HCT116 (cell line): Measurements from ENCODE around the gene ANKLE1. TPM values are rescaled to one million over a fixed set of nuclear protein-coding genes. Genes with fewer than 3 reads are reported as not detected.

Experiments
- ATAC-seq: fragments of 200-7000 bp; cut with Tn5 transposase; 2 replicates; pipeline ENCODE4 v1.9.1; 2020; ENCODE audit warnings: mild to moderate bottlenecking, moderate library complexity
- BruUV-seq: library from RNA; stranded (reverse); fragments of 400-500 nt; replicated peaks from 2 replicates; lab custom pipeline; 2021; lab: Mats Ljungman, UMichigan
- CTCF ChIA-PET: fragments of 300-600 bp; sonication (Branson Sonifier 250); formaldehyde crosslinking; loops from one replicate; lab custom pipeline; 2021; ENCODE audit warnings: antibody characterized with exemption; lab: Charles Lee
- POLR2A ChIA-PET: fragments of 300-600, 350-600 bp; sonication (Branson Sonifier 250); formaldehyde crosslinking; loops from one replicate; lab custom pipeline; 2021; ENCODE audit warnings: antibody characterized with exemption; lab: Charles Lee
- RAD21 ChIA-PET, 2 experiments: fragments of 300-600 bp; sonication (Branson Sonifier 250); formaldehyde crosslinking; loops; one replicate each; lab custom pipeline; 2023; ENCODE audit warnings: low total read pairs in 2 of 2; ENCODE audit not compliant: uncharacterized antibody in 2 of 2, unreplicated experiment in 2 of 2, low non-redundant PET in 1 of 2; lab: Charles Lee
- DNase-seq: peaks from one replicate; pipeline ENCODE4 v3.0.0-alpha.2; 2010; ENCODE audit warnings: low read depth, low spot score
- H2AFZ ChIP-seq: fragments of 200-600 bp; shearing (Covaris generic), sonication (generic); 2 replicates; pipeline ENCODE4 v1.6.1; 2017; ENCODE audit warnings: low read depth, mixed run types, mixed read lengths, antibody characterized with exemption, low read length; ENCODE audit not compliant: poor library complexity, severe bottlenecking
- H3K27ac ChIP-seq: 2 replicates; pipeline ENCODE4 v1.5.1; 2012; ENCODE audit warnings: low read depth, low read length
- H3K27me3 ChIP-seq: fragments of 200-600 bp; sonication (generic); 2 replicates; pipeline ENCODE4 v1.6.1; 2016; ENCODE audit warnings: mixed run types, low read length, mixed read lengths; ENCODE audit not compliant: insufficient read depth
- H3K36me3 ChIP-seq, 2 experiments: fragments of 200-500 bp in 1 of 2; fragments of 200-600 bp in 1 of 2; sonication (Bioruptor generic) in 1 of 2; sonication (generic) in 1 of 2; 2 replicates each; pipeline versions ENCODE4 v1.5.1 to v1.6.1; 2014 to 2016; ENCODE audit warnings: low read length in 2 of 2, inconsistent platforms in 1 of 2, mixed read lengths in 1 of 2, mixed run types in 1 of 2; ENCODE audit not compliant: insufficient read depth in 2 of 2, control insufficient read depth in 1 of 2
- H3K4me1 ChIP-seq, 2 experiments: fragments of 200-600 bp in 1 of 2; sonication (generic) in 1 of 2; 2 replicates each; pipeline versions ENCODE4 v1.5.1 to v1.6.1; 2012 to 2017; ENCODE audit warnings: low read length in 2 of 2, inconsistent platforms in 1 of 2, mild to moderate bottlenecking in 1 of 2, mixed read lengths in 1 of 2, mixed run types in 1 of 2, moderate library complexity in 1 of 2; ENCODE audit not compliant: insufficient read depth in 2 of 2, control insufficient read depth in 1 of 2
- H3K4me2 ChIP-seq: fragments of 200-600 bp; sonication (generic); 2 replicates; pipeline ENCODE4 v1.6.1; 2017; ENCODE audit warnings: mixed run types, low read length, mixed read lengths
- H3K4me3 ChIP-seq, 2 experiments: fragments of 200-600 bp in 1 of 2; sonication (generic) in 1 of 2; replicated peaks in 1 of 2; 2 replicates each; pipeline ENCODE4 v1.5.1; 2011 to 2016; ENCODE audit warnings: low read length in 2 of 2, control low read depth in 1 of 2, low read depth in 1 of 2, mild to moderate bottlenecking in 1 of 2, mixed read lengths in 1 of 2, mixed run types in 1 of 2
- H3K79me2 ChIP-seq: fragments of 200-600 bp; sonication (generic); 2 replicates; pipeline ENCODE4 v1.6.1; 2017; ENCODE audit warnings: mild to moderate bottlenecking, mixed run types, low read length, moderate library complexity, mixed read lengths; ENCODE audit not compliant: insufficient read depth
- H3K9ac ChIP-seq: fragments of 200-600 bp; sonication (generic); 2 replicates; pipeline ENCODE4 v1.6.1; 2016; ENCODE audit warnings: low read length, mixed read lengths
- H3K9me2 ChIP-seq: fragments of 200-600 bp; sonication (generic), shearing (Covaris generic); 2 replicates; pipeline ENCODE4 v1.6.1; 2017; ENCODE audit warnings: mixed run types, mild to moderate bottlenecking, moderate library complexity; ENCODE audit not compliant: insufficient read depth
- H3K9me3 ChIP-seq, 2 experiments: fragments of 200-500 bp in 1 of 2; fragments of 200-600 bp in 1 of 2; sonication (Bioruptor generic) in 1 of 2; sonication (generic) in 1 of 2; 2 replicates each; pipeline ENCODE4 v1.6.1; 2014 to 2017; ENCODE audit warnings: low read length in 2 of 2, mixed read lengths in 2 of 2, inconsistent platforms in 1 of 2, low read depth in 1 of 2, mild to moderate bottlenecking in 1 of 2, mixed run types in 1 of 2, moderate library complexity in 1 of 2; ENCODE audit not compliant: control insufficient read depth in 1 of 2, insufficient read depth in 1 of 2
- H4K20me1 ChIP-seq: fragments of 200-600 bp; sonication (generic), shearing (Covaris generic); 2 replicates; pipeline ENCODE4 v1.6.1; 2017; ENCODE audit warnings: mixed run types, mild to moderate bottlenecking, moderate library complexity; ENCODE audit not compliant: insufficient read depth
- FOSL1 ChIP-seq: IDR thresholded peaks from 2 replicates; pipeline ENCODE4 v1.6.1; 2012; ENCODE audit warnings: low read depth
- JUND ChIP-seq: IDR thresholded peaks from 2 replicates; pipeline ENCODE4 v1.6.1; 2012
- SP1 ChIP-seq: IDR thresholded peaks from 2 replicates; pipeline ENCODE4 v1.6.1; 2012; ENCODE audit warnings: low read depth
- SRF ChIP-seq: IDR thresholded peaks from 2 replicates; pipeline ENCODE4 v1.6.1; 2012; ENCODE audit warnings: low read depth
- intact Hi-C: fragments of 100-400 bp; cut with micrococcal nuclease; formaldehyde crosslinking; loops from 2 replicates; pipeline ENCODE4 v1.10.0; 2022
- total RNA-seq: library from RNA; stranded (reverse); gene quantifications from one replicate; pipeline ENCODE4 v1.2.1, GENCODE V29; 2021; ENCODE audit not compliant: unreplicated experiment
- TF ChIP-seq, protein P1 (sequence below): IDR thresholded peaks from 2 replicates; pipeline ENCODE4 v1.6.1; 2012; ENCODE audit warnings: low read depth
- TF ChIP-seq, protein P2 (sequence below): IDR thresholded peaks from 2 replicates; pipeline ENCODE4 v1.6.1; 2011; ENCODE audit warnings: mild to moderate bottlenecking, low read length, moderate library complexity; ENCODE audit not compliant: insufficient replicate concordance; ENCODE audit errors: extremely low read depth

ANKLE1 gene
- total RNA-seq, 1 experiment from 2014 or later = 14.8 TPM

DNA sequence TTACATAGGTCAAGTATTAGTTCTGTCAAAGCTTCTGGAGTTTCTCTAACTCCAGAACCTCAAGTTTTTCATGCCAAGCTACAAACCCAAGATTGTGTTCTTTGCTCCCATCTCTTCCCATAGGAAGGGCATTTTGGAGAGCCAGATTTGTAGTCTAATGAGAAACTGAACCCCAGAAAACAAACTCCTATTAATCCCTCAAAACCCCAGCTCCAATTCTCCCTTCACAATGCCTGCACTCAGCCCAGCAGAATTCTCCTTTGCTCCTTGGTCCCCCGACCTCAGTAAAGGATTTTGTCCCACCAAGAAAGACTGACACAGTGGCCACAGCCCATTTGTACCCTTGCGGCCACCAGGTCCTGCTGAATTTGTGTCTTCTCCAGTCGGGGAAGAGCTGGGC is 25.6 kb upstream of the ANKLE1 start:
- TF ChIP-seq, protein P1, sequence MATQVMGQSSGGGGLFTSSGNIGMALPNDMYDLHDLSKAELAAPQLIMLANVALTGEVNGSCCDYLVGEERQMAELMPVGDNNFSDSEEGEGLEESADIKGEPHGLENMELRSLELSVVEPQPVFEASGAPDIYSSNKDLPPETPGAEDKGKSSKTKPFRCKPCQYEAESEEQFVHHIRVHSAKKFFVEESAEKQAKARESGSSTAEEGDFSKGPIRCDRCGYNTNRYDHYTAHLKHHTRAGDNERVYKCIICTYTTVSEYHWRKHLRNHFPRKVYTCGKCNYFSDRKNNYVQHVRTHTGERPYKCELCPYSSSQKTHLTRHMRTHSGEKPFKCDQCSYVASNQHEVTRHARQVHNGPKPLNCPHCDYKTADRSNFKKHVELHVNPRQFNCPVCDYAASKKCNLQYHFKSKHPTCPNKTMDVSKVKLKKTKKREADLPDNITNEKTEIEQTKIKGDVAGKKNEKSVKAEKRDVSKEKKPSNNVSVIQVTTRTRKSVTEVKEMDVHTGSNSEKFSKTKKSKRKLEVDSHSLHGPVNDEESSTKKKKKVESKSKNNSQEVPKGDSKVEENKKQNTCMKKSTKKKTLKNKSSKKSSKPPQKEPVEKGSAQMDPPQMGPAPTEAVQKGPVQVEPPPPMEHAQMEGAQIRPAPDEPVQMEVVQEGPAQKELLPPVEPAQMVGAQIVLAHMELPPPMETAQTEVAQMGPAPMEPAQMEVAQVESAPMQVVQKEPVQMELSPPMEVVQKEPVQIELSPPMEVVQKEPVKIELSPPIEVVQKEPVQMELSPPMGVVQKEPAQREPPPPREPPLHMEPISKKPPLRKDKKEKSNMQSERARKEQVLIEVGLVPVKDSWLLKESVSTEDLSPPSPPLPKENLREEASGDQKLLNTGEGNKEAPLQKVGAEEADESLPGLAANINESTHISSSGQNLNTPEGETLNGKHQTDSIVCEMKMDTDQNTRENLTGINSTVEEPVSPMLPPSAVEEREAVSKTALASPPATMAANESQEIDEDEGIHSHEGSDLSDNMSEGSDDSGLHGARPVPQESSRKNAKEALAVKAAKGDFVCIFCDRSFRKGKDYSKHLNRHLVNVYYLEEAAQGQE = no peak
- TF ChIP-seq SP1 (no peak), JUND (no peak), SRF (no peak), FOSL1 (no peak)
- TF ChIP-seq, protein P2, sequence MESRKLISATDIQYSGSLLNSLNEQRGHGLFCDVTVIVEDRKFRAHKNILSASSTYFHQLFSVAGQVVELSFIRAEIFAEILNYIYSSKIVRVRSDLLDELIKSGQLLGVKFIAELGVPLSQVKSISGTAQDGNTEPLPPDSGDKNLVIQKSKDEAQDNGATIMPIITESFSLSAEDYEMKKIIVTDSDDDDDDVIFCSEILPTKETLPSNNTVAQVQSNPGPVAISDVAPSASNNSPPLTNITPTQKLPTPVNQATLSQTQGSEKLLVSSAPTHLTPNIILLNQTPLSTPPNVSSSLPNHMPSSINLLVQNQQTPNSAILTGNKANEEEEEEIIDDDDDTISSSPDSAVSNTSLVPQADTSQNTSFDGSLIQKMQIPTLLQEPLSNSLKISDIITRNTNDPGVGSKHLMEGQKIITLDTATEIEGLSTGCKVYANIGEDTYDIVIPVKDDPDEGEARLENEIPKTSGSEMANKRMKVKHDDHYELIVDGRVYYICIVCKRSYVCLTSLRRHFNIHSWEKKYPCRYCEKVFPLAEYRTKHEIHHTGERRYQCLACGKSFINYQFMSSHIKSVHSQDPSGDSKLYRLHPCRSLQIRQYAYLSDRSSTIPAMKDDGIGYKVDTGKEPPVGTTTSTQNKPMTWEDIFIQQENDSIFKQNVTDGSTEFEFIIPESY = no peak
- no peaks in the 10 kb centered on the region for H3K9me2 ChIP-seq
- peaks cover 0 to 12% of the 10 kb centered on the region in 2 experiments; a peak in 3 of 4 replicates for H3K4me1 ChIP-seq
- no peaks in the 10 kb centered on the region for H3K36me3 ChIP-seq
- no peaks in the 10 kb centered on the region for H3K9me3 ChIP-seq
- DNase-seq (no peak), ATAC-seq (no peak)
- H3K79me2 ChIP-seq = no peaks in the 10 kb centered on the region
- CTCF ChIA-PET = no interaction called here
- no peak overlapping the region for H3K4me2 ChIP-seq
- no peak overlapping the region for H2AFZ ChIP-seq
- H3K4me3 ChIP-seq = no peak overlapping the region
- BruUV-seq = no TSS peak
- no peaks in the 10 kb centered on the region for H4K20me1 ChIP-seq
- intact Hi-C loops = no loop called here
- POLR2A ChIA-PET = no interaction called here
- H3K27ac ChIP-seq = no peak overlapping the region
- RAD21 ChIA-PET = no interaction called here
- H3K27me3 ChIP-seq = no peaks in the 10 kb centered on the region
- no peak overlapping the region for H3K9ac ChIP-seq
